NCI-H2107 treated with DMSO at 0.1 percent for 48 hours (cell line): ENCODE data around the gene SLC7A6OS.

Experiments
- DNase-seq: peaks from one replicate; lab custom pipeline; 2025; ENCODE audit not compliant: unreplicated experiment; lab: John Stamatoyannopoulos, UW

The SLC7A6OS gene

GRCh38 chr16:68257906-68258800, 52.6 kb downstream of the SLC7A6OS start:
- no peak for DNase-seq

- peak; percentile 66 for DNase-seq
Measured at GRCh38 chr16:68257251-68257905, 53.4 kb downstream of the SLC7A6OS start.

- no peak for DNase-seq
Measured at GRCh38 chr16:68255712-68256111, 55.0 kb downstream of the SLC7A6OS start.

- no peak for DNase-seq
Measured at GRCh38 chr16:68253721-68254120, 57.0 kb downstream of the SLC7A6OS start.

GRCh38 chr16:68252383-68252782, 58.4 kb downstream of the SLC7A6OS start:
- DNase-seq = no peak

- DNase-seq = no peak
Measured at GRCh38 chr16:68251832-68252231, 58.9 kb downstream of the SLC7A6OS start.

- DNase-seq = no peak
Measured at GRCh38 chr16:68250951-68251350, 59.8 kb downstream of the SLC7A6OS start.

- no peak for DNase-seq
Measured at GRCh38 chr16:68249371-68249770, 61.4 kb downstream of the SLC7A6OS start.
